ENCODE data around the gene SLC15A4.
A peak's percentile ranks its signal among the peaks of the same experiment; 100 is the strongest.

Gene SLC15A4

GRCh38 chr12:128794661-128795529 is 28.9 kb downstream of the SLC15A4 start:
- ATAC-seq (no peak), DNase-seq (no peak)

DNA sequence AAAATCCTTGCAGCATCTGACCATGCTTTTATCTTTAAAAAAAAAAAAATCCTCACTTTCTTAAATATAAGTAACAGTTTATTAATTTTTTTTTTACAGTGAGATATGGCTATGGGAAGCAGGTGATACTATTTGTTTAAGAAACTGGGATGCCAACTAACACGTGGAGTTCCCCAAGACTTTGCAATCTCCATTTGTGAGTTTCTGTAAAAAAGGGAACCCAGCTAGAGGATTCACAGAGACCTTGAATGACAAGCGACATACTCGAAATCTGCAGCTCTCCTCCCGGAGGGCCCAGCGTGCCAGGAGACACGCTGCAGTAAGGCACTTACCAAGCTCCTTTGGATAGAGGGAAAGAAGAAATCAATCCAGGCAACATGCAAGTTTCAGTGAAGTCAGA is 30.1 kb downstream of the SLC15A4 start:
- ATAC-seq (no peak), DNase-seq (no peak)

DNA sequence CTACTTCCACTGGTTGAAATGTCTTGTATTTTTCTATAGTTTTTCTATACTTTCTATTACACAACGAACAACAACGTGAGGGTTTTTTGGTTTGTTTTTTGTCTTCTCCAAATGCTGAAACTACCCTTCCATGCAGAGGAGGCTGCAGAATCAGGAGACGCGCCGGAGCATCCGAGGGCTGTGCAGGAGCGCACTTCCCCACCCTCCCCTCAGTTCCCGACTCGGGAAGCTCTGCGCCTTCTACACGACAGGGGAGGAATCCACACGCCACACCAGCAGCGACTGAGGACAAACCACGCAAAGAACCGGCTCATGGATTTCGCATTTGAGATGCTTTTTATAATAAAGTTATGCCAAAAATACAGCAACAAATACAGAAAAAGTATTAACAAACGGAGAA is 30.9 kb downstream of the SLC15A4 start:
- no peak for ATAC-seq
- DNase-seq = no peak

- ATAC-seq (no peak), DNase-seq (no peak)
Observed at GRCh38 chr12:128792398-128792797, 31.4 kb downstream of the SLC15A4 start.

DNA sequence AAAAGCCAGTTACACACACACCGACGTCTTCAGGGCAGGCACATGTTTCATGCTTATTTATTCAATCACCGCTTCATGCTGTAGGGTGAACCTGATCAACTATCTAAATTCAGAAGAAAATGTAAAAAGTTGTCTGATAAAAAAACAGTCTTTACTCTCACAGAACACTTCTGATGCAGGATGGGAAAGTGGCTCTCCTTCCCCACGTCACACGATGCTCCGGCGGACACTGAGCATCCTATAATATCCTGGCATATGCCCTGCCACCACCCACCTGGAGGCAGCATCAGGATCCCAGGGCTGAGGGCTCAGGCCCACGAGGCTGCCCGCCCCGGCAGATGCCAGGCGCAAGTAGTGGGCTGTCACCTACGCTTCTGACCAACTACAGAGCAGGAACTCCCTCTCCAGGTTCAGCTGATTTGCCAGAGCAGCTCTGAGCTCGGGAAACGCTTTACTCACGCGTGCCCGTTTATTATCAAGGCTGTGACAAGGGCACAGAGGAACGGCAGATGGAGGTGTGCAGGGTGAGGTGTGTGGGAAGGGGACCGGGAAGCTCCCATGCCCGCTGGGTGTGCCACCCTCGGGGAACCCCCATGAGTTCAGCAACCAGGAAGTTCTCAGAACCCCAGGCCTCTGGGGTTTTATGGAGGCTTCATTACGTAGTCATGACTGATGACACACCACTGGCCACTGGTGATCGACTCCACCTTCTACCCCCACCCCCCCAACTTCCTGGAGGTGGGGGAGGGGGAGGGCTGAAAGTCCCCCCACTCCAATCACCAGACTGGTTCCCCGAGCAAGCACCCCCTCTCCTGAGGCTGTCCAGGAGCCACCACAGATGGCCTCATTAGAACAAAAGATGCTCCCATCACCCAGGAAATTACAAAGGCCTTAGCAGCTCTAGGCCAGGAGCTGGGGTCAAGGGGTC is 32.1 kb downstream of the SLC15A4 start:
- DNase-seq = no peak
- peak; percentile 22 for ATAC-seq

DNA sequence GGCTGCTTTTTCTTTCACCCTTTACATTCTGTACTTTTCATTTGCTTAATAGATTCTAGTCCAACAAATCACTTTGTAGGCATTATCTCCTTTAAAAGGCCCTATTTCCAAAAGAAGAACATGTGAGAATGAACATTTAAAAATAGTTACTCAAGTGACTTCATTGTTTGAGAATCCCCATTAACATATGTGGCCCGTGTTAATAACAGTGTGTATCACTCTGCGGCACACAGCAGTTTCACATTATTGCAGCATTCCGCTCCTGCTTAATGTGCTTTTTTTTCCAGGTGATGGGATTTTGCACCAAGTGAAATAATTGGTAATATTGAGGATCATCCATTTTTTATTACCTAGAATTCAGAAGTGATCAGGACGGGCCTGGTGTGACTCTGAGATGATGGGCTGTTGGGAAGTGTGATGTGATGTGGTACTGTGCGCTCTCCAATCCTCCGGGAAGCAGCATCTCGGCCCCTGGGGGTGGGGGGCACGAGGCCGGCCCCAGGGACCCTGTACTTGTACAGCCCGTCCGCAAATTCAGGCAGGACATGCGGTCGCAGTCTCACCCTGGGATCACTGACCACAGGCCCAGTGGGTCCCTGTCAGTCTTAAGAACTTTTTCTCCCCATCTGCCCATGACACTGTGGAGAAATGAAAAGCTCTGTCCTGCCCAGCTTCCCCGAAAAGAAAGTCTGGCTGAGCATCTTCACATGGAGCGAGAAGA is 32.9 kb downstream of the SLC15A4 start:
- ATAC-seq (no peak), DNase-seq (no peak)

DNA sequence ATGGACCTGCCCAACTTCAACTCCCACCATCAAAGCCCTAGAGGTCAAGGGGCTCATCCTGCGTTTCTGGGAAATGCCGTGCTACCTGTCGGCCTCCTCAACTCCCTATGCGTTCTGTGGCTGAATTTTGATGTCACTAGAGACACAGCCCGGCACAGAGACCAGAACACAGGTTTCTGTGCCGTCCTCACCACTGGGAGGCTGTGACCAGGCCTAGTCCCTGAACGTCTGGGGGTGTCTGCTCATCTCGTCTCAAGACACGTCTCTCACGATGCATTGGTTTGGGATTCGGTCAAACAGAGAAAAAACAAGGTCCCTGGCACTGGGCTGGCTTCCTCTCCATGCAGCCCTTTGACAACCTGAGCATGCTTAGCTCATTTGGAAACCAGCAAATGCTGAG is 33.5 kb downstream of the SLC15A4 start:
- ATAC-seq = no peak
- DNase-seq = no peak

GRCh38 chr12:128789356-128789929 is 34.3 kb downstream of the SLC15A4 start:
- ATAC-seq (no peak), DNase-seq (no peak)

DNA sequence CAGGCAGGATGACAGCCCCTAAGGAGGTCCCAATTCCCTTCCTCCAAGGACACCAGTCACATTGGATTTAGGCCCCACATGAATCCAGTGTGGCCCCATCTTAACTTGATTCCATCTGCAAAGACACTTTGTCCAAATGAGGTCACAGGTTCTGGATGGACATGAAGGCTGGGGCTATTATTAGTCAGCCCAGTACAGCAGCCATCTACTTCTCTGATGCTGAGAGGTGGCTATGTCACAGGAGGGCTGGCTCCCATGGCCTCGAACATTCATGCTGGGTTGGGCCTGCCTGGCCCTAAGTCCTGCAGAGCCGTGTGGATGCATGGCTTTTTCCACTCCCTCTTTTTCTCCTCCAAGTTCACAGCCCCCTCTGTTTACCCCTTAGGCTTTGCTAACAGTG is 35.9 kb downstream of the SLC15A4 start:
- ATAC-seq (no peak), DNase-seq (no peak)

GRCh38 chr12:128786741-128787391 is 36.9 kb downstream of the SLC15A4 start:
- ATAC-seq = no peak
- DNase-seq = no peak

DNA sequence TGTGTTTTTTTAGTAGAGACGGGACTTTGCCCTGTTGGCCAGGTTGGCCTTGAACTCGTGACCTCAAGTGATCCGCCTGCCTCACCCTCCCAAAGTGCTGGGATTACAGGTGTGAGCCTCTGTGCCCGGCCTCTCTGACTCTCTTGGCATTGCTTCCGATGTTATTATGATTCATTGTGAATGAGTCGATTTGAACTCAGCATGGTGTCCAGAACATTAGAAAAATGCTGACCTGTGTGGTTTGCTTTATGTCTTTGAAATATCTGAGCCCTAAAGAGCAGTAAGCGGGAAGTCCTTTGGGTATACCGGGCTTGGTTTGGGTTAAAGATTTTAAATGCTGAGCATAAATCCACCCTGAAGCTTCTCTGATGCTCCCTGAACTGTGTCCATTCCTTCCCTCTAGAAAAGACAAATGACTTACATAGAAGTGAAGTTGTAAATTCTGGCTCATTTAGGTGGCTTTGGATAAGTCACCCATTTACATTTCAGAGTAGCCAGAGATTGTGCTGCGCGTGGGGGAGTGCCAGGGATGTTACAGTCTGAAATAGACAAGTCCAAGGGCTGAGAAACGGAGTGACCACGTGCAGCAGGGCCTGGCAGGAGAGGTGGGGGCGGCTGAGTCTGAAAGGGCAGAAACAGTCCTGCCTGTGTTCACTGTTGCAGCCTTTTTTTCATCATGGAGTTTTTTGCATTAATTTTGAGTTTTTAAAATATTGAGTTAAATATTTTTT is 39.6 kb downstream of the SLC15A4 start:
- no peak for DNase-seq
- no peak for ATAC-seq

DNA sequence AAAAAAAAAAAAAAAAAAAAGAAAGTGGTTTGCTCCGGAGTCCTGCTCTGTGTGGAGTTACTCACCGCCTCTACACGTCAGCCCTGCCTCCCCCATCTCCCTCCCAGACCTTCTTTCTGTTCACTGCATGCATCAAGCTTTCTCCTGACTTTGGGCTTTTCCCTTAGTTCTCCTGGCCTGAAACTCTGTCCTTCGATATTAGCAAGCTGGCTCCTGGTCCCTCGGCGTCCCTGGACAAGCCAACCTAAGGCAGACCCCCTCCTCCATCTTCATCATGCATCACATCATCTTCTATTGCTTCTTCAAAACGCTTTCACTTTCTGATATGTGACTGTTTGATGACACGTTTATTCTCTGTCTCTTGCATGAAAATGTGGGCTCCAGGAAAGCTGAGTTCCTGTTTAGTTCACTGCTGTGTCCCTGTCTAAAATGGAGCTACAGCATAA is 40.6 kb downstream of the SLC15A4 start:
- ATAC-seq = peak; percentile 83
- DNase-seq = peak; percentile 29

DNA sequence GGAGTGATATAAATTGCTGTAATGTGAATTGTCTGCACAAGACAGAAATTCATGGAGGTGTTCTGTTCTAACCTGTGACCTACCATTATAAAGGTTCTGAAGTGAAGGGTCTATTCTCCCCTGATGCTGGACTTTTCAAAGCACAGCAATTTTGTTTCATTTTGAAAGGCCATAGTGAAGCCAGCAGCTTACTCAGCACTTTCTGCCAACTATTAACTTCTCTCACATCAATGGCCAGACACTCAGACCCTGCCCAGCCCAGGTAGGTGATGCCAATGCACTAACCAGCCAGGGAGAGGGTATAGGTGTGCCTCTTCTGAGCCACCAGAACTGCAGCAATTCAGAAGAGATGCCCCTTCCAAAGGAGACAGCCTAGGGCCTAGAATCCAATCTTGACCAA is 43.9 kb downstream of the SLC15A4 start:
- ATAC-seq = no peak

DNA sequence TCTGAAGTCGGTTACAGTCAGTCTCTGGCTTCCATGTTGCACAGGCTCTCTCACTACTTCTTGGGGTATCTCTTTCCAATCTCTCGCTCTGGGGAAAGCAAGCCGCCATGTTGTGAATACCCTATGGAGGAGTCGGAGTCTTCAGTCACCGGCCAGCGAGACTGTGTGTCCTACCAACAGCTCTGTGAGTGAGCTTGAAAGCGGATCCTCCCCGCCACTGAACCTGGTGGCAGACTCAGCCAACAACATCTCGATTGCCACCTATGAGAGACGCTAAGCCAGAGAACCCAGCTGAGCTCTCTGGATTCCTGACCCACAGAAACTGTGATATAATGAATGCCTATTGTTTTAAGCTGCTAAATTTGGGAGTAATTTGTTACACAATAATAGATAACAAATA is 51.5 kb downstream of the SLC15A4 start:
- ATAC-seq = no peak
- no peak for DNase-seq

More for the DNA sequence above, 43.9 kb downstream of the SLC15A4 start:
- DNase-seq = no peak

- DNase-seq = no peak
- ATAC-seq = no peak
Observed at GRCh38 chr12:128771681-128772080, 52.1 kb downstream of the SLC15A4 start.

DNA sequence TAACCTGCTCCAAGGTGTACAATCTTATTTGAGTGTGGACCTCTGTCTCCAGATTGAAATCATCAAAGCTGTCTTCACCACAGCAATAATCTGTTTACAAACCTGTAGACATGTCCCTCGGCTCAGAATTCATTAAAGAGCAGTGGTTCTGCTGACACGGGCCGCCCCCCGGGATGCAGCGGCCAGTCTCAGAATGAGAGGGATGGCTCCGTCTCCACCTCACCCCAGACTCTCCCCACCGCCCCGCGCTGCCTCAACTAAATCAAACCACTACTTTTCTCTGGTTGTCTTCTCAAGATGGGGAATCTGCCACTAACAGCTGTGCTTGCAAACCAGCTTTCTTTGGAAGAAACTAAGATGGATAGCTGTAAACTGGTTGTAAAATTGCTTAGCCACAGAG is 56.2 kb downstream of the SLC15A4 start:
- ATAC-seq (no peak), DNase-seq (no peak)

- ATAC-seq (no peak), DNase-seq (no peak)
Observed at GRCh38 chr12:128766738-128767501, 56.8 kb downstream of the SLC15A4 start.

GRCh38 chr12:128763395-128763794 is 60.4 kb downstream of the SLC15A4 start:
- DNase-seq (no peak), ATAC-seq (peak; percentile 49)

DNA sequence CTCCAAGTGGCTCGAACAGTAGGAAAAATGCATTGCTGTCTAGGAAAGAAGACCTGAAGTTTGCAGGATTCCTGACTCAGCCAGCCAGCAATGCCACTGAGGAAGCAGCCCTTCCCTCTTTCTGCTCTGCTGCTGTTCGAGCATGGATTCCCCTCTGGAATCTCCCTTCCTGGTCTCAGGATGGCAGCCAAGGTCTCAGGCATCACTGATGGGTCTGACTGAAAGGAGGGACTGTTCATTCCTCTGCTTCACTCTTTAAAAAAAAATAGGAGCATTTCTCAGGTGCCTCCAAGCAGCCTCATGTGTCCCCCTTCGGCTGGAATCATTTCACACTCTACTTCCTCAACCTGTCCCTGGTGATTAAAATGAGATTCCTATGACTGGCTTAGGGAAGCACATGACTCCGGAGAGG is 62.4 kb downstream of the SLC15A4 start:
- ATAC-seq = no peak
- DNase-seq = no peak

- no peak for ATAC-seq
- no peak for DNase-seq
Observed at GRCh38 chr12:128755566-128755965, 68.2 kb downstream of the SLC15A4 start.
